Activated CD4-positive, CD25-positive, alpha-beta regulatory T cell treated with anti-CD3 and anti-CD28 coated beads, Interleukin-2, amount 50 U/mL, for 72 hours (primary cell): ENCODE results near the gene THPO.

ENCODE experiments used
- DNase-seq: peaks from one replicate; pipeline ENCODE4 v3.0.0; 2021

Gene THPO

GRCh38 chr3:184328516-184328915, 49.5 kb downstream of the THPO start:
- no peak for DNase-seq

- no peak for DNase-seq
These were observed 50.8 kb downstream of the THPO start for GRCh38 chr3:184327171-184327570.

GRCh38 chr3:184325715-184326369, 52.2 kb downstream of the THPO start:
- DNase-seq, result no peak

- no peak for DNase-seq
These were observed 52.7 kb downstream of the THPO start for GRCh38 chr3:184325269-184325668.

GRCh38 chr3:184323696-184324095, 54.3 kb downstream of the THPO start:
- DNase-seq, result no peak

- DNase-seq, result no peak
These were observed 55.1 kb downstream of the THPO start for GRCh38 chr3:184322731-184323487.
